K562 (cell line): ENCODE data around the gene CELA3B.

Experiments
- CTCF ChIP-seq, 3 experiments: IDR thresholded peaks in 2 of 3; conservative IDR thresholded peaks in 1 of 3; 2 replicates each; pipeline ENCODE4 v1.5.1; 2011 to 2012; ENCODE audit warnings: low read length in 3 of 3, mild to moderate bottlenecking in 3 of 3, control low read depth in 2 of 3, improper control_type of control experiment in 1 of 3, inconsistent platforms in 1 of 3, low read depth in 1 of 3, mixed read lengths in 1 of 3, moderate library complexity in 1 of 3; ENCODE audit not compliant: insufficient read depth in 2 of 3
- FOS ChIP-seq: IDR thresholded peaks from 3 replicates; pipeline ENCODE4 v1.6.1; 2011; ENCODE audit not compliant: insufficient read length; ENCODE audit errors: extremely low read depth
- ZBTB7A ChIP-seq: IDR thresholded peaks from 2 replicates; pipeline ENCODE4 v1.6.1; 2011; ENCODE audit warnings: low read depth, mild to moderate bottlenecking, low read length, moderate library complexity, borderline replicate concordance; ENCODE audit not compliant: control insufficient read depth

GRCh38 chr1:21935891-21936365 lies 40.9 kb upstream of the CELA3B start:
- TF ChIP-seq ZBTB7A: 0 out of 2 replicates have a peak, but pooled peaks have one; percentile 35
- TF ChIP-seq CTCF (IDR thresholded peaks at IDR 0.05 in 2 of 3, conservative IDR thresholded peaks at IDR 0.05 in 1 of 3; ENCODE audit: insufficient read depth in 2 of 3, low read depth in 1 of 3, low read length in 3 of 3): no peak
- TF ChIP-seq FOS: no peak
